Stimulated activated CD4-positive, alpha-beta T cell treated with anti-CD3 and anti-CD28 coated beads, TNF-alpha, amount 100 ng/mL, for 4 hours (primary cell): ENCODE data around the gene TEKT2.

Source experiments
- DNase-seq, 3 experiments: peaks; one replicate each; pipeline ENCODE4 v3.0.0-alpha.2; 2020; ENCODE audit warnings: low read depth in 3 of 3

The TEKT2 gene

GRCh38 chr1:36083635-36084496 is at the start of gene TEKT2:
TEKT2 (plus strand) TSS chr1:36084094; CDS start chr1:36084922, 828 bp downstream.
- DNase-seq = no peak

GRCh38 chr1:36034692-36035091 is 49.2 kb upstream of the TEKT2 start:
- no peak for DNase-seq

GRCh38 chr1:36035154-36035553 is 48.7 kb upstream of the TEKT2 start:
- no peak for DNase-seq

- no peak for DNase-seq
Observed at GRCh38 chr1:36040238-36040637, 43.7 kb upstream of the TEKT2 start.

GRCh38 chr1:36051821-36052220 is 32.1 kb upstream of the TEKT2 start:
- DNase-seq = no peak

- no peak for DNase-seq
Observed at GRCh38 chr1:36053978-36054377, 29.9 kb upstream of the TEKT2 start.

GRCh38 chr1:36055706-36056105 is 28.2 kb upstream of the TEKT2 start:
- DNase-seq = no peak

GRCh38 chr1:36062315-36062714 is 21.6 kb upstream of the TEKT2 start:
- no peak for DNase-seq

- no peak for DNase-seq
Observed at GRCh38 chr1:36067871-36068270, 16.0 kb upstream of the TEKT2 start.

- DNase-seq = no peak
Observed at GRCh38 chr1:36068866-36069265, 15.0 kb upstream of the TEKT2 start.

- DNase-seq = no peak
Observed at GRCh38 chr1:36070349-36070748, 13.5 kb upstream of the TEKT2 start.

- DNase-seq = no peak
Observed at GRCh38 chr1:36076979-36077573, 6.8 kb upstream of the TEKT2 start.

GRCh38 chr1:36080236-36080635 is 3.7 kb upstream of the TEKT2 start:
- DNase-seq = no peak

GRCh38 chr1:36080801-36081200 is 3.1 kb upstream of the TEKT2 start:
- no peak for DNase-seq

- DNase-seq = no peak
Observed at GRCh38 chr1:36081926-36082485, 1.9 kb upstream of the TEKT2 start.

GRCh38 chr1:36083219-36083618 is 675 bp upstream of the TEKT2 start:
- no peak for DNase-seq

- no peak for DNase-seq
Observed at GRCh38 chr1:36084497-36085115, 712 bp downstream of the TEKT2 start.

GRCh38 chr1:36085126-36085525 is 1.2 kb downstream of the TEKT2 start:
- no peak for DNase-seq

- DNase-seq = no peak
Observed at GRCh38 chr1:36085686-36086526, 2.0 kb downstream of the TEKT2 start.

GRCh38 chr1:36086529-36087232 is 2.8 kb downstream of the TEKT2 start:
- DNase-seq = no peak
